Measurements from ENCODE around the gene WBP11.

DNA sequence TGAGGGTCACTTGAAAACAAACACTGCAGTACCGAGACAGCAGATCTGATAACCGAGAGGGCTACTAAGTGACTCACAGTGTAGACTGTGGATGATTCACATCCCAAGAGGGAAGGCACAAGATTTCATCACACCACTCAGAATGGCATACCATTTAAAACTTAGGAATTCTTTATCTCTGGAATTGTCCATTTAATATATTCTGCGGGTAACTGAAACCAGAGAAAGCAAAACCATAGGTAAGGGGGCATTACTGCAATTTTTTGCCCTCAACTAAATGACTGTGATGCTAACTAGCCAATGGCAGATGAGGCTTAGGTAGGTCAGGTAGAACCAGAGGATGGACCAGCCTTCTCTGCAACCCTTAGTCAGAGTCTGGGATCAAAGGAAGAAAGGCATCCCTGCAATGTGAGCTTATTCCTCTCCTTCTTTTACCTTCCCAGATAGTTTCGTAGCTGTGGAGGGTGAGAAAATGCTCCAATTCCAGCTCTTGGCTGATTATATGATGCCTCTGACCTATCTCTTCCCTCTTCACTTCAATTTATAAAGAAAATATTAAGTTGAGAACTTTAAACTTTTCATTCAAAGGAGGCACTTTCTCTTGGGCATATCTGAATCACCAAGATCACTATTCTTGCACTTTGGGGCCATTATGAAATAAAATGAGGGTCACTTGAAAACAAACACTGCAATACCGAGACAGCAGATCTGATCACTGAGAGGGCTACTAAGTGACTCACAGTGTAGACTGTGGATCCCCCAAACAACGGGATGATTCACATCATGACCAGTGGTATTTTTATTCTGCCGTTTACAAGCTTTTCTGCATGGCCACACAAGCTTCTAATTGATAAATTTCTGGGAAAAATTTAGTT, 33.3 kb upstream of the WBP11 start:
- TF ChIP-seq EGR1 (IDR thresholded peaks at IDR 0.05; ENCODE audit: low read depth) (no peak), SRF (IDR thresholded peaks at IDR 0.05; ENCODE audit: low read depth) (no peak), POLR2AphosphoS5 (IDR thresholded peaks at IDR 0.05; ENCODE audit: low read depth, low read length) (no peak), EZH2 (IDR thresholded peaks at IDR 0.05) (no peak), MAX (IDR thresholded peaks at IDR 0.05) (no peak), POLR2A (IDR thresholded peaks at IDR 0.05; ENCODE audit: borderline replicate concordance, extremely low read depth, insufficient read depth, insufficient read length) (no peak)
- TF ChIP-seq, protein P1, sequence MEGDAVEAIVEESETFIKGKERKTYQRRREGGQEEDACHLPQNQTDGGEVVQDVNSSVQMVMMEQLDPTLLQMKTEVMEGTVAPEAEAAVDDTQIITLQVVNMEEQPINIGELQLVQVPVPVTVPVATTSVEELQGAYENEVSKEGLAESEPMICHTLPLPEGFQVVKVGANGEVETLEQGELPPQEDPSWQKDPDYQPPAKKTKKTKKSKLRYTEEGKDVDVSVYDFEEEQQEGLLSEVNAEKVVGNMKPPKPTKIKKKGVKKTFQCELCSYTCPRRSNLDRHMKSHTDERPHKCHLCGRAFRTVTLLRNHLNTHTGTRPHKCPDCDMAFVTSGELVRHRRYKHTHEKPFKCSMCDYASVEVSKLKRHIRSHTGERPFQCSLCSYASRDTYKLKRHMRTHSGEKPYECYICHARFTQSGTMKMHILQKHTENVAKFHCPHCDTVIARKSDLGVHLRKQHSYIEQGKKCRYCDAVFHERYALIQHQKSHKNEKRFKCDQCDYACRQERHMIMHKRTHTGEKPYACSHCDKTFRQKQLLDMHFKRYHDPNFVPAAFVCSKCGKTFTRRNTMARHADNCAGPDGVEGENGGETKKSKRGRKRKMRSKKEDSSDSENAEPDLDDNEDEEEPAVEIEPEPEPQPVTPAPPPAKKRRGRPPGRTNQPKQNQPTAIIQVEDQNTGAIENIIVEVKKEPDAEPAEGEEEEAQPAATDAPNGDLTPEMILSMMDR (IDR thresholded peaks at IDR 0.05 in 2 of 3, conservative IDR thresholded peaks at IDR 0.05 in 1 of 3; ENCODE audit: borderline replicate concordance in 1 of 3, insufficient read depth in 1 of 3, low read depth in 2 of 3, low read length in 2 of 3) = no peak
